Smooth muscle cell of the brain vasculature (primary cell): ENCODE data around the gene ADGRV1.

Experiments
- DNase-seq: peaks from one replicate; pipeline ENCODE4 v3.0.0-alpha.2; 2012; ENCODE audit warnings: low read depth, low spot score

ADGRV1 gene

GRCh38 chr5:90868799-90869198 lies 310.2 kb downstream of the ADGRV1 start:
- no peak for DNase-seq

- no peak for DNase-seq
Measured at GRCh38 chr5:90871391-90871991, 312.9 kb downstream of the ADGRV1 start.

GRCh38 chr5:90873033-90873517 lies 314.5 kb downstream of the ADGRV1 start:
- no peak for DNase-seq

DNA sequence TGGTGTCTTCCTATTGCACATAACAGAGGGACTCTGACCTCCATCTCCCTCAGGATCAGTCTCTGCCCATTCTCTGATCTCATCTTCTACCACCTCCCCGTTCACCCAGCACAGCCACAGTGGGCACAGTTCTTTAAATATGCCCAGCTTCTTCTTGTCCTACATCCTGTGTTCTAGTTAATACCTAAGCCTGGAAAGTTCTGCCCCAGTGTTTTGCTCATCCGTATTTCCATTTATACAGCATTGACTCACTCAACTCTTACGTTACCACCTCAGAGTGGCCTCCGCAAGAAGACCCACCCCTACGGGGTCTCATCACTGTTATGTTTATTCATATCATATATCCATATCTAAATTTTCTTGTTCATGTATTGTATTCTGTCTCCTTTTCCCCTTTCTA lies 315.5 kb downstream of the ADGRV1 start:
- no peak for DNase-seq

- no peak for DNase-seq
Measured at GRCh38 chr5:90875456-90875855, 316.9 kb downstream of the ADGRV1 start.

DNA sequence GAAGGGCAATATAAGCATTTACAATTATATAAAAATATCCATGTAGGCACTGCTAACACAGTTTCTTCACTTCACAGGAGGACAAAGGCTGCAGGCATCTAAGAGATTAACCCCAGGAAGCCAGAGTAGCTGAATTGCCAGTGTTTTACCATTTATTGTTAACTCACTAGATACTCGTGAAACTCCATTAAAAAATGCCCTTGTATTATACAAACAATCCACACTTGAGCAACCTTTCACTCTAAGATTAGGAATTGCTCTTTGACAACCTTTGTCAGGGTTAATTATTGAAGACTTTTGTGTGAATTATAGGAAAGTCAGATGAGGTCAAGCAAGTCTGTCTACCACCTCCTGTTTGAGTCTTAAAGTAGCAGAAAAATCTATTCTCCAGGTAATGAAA lies 317.8 kb downstream of the ADGRV1 start:
- DNase-seq: no peak

DNA sequence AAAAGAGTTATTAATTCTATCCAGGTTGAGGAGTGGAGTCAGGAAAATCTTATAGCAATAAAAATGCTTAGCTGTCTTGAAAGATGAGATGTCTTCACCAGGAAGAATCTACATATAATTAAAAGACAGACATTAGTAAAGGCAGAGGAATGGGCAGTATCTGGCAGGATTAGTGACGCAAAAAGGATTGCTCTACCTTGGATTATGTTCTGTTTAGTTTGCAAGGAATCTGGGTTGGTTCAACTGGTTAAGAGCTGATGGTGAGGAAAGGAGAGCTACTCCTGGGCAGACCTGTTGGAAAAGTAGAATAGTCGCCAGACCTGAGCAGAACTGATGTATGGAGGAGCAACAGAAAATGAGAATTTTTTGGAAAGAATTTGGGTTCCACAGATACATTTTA lies 318.5 kb downstream of the ADGRV1 start:
- DNase-seq: no peak

DNA sequence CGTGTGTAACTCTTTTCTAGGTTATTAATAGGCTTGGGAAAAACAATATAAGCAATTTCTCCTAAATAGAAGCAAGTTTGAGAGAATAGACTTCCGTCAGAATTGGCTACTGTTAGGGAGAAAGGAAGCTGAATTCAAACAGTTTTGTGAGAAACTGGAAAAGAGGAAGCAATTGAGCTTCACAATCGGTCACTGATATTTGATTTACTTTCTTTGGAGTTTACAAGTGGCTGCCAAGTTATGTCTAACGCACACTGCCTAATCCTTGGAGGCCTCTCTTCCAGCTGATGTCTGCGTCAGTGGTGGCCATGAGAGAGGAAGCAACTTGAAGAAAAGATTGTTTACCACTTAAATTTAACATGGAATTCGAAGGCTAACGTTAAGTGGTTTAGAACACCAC lies 319.5 kb downstream of the ADGRV1 start:
- no peak for DNase-seq

DNA sequence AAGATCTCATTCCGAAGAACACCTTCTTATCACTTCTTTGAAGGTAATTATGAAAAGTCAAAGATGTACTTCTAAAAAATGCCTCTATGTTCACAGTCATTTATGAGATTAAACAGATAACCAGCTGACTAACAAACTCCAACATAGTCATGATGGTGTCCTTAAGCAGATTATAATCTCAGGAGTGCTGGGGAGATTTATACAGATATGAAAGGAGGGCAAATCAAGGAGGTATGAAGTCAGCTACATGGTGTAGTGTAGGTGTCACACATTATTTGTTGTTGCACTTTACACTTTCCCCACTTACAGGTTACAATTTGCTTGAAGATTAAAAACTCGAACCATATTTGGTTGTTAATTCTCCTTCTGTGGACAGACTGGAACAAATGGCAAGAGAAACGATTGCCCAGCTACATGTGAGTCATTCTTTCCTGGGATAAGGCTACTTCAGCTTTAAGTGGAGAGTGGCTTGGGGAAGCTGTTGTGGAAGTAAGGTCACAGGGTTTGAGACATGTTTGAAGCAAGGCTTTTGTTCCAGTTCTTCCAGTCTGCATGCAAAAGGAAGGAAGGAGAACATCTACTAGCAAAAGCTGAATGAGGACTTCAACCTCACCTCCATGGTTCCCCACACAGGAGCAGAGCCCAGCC lies 320.1 kb downstream of the ADGRV1 start:
- no peak for DNase-seq

DNA sequence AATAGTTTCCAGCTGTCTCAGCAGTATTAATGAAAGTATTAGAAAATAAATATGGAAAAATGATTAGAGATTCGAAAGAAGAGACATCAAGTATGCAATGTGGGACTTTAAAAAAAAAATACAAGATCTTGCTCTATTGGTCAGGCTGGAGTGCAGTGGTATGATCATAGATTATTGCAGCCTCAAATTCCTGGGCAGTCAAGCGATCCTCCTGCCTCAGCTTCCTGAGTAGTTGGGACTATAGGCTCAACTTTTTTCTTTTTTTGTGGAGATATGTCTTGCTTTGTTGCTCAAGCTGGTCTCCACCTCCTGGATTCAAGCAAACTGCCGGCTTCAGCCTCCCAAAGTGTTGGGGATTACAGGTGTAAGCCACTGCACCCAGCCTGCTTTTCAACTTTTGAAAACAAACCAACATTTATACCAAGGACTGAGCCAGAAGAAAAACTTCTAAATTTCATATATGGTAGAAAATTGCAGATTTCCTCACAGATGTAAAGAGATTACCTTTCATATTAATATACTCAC lies 323.1 kb downstream of the ADGRV1 start:
- DNase-seq: no peak

- no peak for DNase-seq
Measured at GRCh38 chr5:90882448-90882847, 323.9 kb downstream of the ADGRV1 start.

- no peak for DNase-seq
Measured at GRCh38 chr5:90885180-90885868, 326.7 kb downstream of the ADGRV1 start.

DNA sequence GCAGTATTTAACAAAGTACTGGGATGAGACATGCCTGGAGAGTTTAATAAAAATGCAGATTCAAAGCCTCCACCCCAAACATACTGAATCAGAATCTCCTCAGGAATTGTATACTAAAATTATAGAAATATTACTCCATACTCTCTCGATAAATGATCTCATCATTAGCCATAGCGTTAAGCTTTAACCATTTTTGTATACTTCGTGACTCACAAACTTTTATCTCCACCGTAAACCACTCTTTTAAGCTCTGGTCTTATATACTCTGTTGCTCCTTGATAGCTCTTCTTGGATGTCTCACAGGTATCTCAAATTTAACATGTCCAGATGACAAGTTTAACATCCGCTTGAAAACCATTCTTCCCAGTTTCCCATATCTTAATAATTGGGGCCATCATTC lies 327.8 kb downstream of the ADGRV1 start:
- no peak for DNase-seq

DNA sequence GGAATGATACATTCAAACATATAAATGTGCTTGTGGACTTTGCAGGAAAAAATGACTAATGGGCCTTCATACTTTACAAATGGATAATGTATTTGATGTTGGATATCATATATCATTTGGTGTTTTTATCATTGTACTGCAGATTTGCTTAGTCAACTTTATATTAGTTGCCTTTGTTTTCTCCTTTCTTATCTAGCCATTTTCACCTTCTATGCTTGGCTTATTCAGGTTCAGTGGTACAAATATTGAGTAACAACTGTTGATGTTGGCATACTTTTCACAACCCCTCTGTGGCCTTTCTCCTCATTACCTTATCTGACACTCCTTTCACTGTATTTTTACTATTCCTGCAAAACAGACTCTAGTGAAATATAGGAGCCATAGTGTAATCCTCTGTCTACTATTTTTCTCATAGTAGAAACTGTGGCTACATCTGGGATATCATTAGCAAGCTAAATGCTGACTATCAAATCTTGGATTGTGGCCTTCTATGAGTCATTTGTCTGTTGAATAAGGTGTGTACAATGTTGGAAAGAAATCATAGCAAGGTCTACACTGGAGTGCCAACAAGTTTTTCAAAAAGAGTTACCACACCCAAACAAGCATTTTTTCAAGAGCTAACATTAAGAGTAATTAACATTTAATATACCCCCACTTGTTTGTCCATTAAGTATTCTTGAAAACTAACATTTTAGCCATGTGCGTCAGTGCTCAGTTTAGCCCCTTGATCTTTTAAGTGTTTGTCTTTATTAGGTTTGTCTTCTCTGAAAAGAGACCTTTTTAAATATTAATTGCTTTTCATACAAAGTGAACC lies 330.1 kb downstream of the ADGRV1 start:
- DNase-seq: no peak

DNA sequence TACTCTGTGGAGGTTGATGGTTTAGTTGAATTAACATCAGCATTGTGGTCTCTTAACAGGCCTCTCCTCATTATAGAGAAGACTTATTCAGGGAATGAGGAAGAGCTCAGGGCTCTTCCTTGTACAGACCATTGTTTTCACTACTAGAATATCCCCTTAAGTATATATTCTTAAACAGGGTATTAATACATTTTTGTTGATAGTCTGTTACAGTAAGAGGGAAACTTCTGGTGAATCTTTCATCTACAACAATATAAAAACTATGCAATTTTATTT lies 330.7 kb downstream of the ADGRV1 start:
- DNase-seq: no peak

GRCh38 chr5:90890180-90890579 lies 331.6 kb downstream of the ADGRV1 start:
- no peak for DNase-seq

DNA sequence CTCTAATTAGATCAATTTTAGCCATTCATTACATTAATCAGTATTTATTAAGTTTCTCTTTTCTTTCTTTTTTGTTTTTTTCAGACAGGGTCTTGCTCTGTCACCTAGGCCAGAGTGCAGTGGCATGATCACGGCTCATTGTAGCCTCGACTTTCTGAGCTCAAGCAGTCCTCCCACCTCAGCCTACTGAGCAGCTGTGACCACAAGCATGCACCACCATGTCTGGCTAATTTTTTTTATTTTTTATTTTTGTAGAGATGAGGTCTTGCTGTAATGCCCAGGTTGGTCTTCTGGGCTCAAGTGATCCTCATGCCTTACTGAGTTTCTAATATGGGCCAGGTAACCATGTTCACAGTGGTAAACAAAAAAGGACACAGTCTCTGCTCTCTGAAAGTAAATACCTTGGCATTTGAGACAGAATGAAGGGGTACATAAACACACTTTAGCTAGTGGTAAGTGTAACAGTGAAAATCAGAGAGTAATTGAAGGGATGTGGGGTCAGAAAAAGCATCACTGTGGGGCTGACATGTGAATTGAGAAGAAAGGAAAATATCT lies 336.3 kb downstream of the ADGRV1 start:
- DNase-seq: no peak

DNA sequence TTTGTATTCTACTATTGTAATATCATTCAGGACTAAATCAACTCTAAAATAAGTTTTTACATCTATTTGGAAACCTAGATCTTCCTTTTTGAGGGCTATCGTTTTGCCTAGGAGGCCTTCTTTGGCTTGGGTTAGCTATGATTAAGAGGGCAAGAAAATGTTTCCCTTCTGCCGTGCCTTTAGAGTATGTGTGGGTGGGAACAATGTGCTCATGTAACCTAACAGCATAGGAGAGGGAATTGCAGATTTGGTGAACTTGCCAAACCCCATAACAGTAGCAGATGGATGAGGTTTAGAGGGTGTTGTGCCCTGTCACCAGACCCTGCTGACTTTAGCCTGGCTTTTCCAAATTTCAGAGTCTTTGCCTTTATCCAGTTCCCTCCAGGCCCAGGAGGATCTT lies 339.0 kb downstream of the ADGRV1 start:
- no peak for DNase-seq

DNA sequence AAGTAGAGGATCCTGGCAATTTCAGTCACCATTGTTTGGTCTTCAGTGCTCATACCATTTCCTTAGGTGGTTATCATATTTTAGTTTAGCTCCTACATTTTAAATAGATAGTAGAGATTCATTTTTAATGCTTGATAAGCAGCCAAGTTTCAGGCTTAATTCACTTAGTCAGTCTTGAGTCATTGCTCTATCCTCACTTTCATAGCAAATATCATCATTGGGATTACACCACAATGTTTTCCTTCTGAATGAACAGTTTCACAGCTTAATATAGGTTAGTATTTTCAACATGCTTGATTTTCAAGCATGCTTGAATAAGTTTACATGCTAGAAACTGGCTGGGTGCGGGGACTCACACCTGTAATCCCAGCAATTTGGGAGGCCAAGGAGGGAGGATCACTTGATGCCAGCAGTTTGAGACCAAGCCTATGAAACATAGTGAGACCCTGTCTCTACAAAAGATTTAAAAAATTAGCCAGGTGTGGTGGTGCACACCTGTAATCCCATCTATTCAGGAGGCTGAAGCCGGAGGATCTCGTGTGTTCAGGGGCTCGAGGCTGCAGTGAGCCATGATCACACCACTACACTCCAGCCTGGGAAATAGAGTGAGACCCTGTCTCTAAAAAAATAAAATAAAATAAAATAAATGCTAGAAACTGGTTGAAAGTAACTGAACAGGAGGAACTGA lies 339.9 kb downstream of the ADGRV1 start:
- no peak for DNase-seq

DNA sequence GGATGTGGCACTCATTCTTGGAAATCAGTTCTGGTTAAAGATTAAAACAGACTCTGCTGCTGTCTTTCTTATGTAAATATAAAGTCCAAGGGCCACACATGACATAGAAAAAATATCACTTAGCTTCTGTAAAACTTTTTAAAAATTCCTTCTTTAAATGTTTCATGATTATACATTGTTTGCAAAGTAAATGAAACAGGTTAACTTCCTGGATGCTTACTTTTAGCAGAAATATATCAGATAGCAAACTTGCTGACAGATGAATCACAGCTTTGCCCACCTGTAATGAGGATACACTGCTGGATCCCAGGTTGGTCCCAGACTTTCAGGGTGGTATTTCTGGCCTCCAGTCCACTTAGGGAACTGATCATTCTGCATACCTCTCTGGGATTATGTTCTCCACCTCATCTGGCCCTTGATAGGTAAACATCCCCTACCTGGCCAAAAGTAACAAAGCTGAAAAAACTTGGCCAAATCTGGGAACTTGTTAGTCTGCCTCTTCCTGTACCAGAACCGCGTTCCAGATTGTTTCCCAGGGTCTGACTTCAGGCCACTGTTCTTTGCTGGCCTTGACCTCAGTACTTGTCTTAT lies 340.5 kb downstream of the ADGRV1 start:
- DNase-seq: no peak

- no peak for DNase-seq
Measured at GRCh38 chr5:90901261-90901660, 342.7 kb downstream of the ADGRV1 start.
